Measurements from ENCODE around the gene HAGH.
"Not testable (repeated sequence)": the region's sequence is repeated elsewhere in the genome, so short reads cannot be mapped to it uniquely, and the experiment has no call there.

HAGH gene

DNA sequence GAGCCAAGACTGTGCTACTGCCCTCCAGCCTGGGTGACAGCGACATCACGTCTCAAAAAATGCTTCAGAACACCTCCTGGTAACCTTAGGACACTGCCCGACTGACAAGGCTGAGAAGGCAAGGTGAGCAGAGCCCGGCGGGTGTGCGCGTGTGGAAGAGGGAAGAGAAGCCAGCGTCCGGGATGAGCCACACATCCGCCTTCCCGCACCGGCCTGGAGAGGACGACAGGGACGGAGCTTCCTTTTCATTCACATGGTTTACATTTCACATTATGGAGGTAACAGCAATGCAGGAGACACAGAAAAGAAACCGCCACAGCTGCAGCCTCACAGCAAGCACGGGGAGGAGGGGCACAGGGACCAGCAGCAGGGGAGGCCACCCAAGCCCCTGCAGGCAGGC, 16.5 kb downstream of the HAGH start:
- DNase-seq (ENCODE audit: low spot score), result no peak

DNA sequence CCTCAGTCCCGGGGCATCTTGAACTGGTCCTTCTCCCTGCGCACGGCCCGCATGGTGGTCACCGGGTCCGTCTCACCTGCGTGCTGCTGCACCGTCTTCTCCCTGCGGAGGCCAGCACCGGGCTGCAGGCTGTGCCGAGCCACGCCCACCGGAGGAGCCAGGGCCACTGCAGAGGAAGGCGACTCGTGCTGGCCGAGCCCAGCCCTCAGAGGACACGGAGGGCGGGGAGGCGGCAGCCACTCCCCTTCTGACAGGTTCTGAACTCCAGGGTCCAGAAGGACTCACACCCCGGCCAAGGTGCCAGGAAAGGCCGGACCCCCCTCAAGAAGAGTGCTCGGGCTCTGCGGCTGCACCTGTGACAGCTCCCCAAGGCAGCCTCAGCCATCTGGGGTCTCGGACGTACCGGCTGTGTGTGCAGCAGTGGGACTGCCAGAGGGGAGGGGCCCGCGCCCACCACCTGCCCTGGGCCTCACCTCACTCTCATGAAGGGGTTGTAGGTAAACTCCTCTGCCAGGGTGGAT, 17.3 kb downstream of the HAGH start:
- DNase-seq (ENCODE audit: low spot score), result no peak

DNA sequence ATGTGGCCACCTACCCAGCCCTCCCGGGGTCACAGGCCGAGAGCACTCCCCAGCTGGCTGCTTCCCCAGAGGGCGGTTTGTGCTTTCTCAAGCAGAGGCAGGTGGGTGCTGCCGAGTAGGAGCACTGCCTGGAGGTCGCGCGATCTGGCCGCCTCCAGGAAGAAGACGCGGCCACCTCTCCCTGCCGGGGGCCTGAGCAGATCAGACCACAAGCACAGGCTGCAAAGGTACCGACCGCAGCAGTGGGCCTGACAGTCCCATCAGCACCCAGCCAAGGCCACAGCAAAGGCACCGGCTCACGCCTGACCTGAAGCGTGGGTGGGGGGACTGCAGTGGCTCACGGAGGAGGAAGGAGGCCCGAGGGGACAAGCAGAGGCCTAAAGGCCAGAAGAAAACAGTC, 17.9 kb downstream of the HAGH start:
- no peak for DNase-seq (ENCODE audit: low spot score)

DNA sequence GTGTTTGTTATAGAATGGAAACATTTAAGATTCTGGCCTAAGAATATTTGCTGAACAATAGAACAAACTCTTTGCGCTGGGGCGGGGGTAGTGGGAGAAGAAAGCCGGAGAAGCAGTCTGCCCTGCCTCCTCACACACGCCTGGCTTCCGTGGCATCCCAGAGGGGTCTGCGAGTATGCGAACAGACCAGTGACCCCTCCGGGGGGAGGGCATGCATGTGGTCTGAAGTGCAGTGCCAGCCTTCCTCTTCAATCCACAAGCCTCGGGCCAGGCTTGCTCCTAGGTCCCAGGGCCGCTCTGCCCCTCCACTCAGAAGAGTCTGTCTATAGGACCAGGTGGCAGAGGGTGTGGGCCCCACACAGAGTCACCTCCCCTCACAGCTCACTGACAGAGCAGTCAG, 19.0 kb downstream of the HAGH start:
- no peak for DNase-seq (ENCODE audit: low spot score)

DNA sequence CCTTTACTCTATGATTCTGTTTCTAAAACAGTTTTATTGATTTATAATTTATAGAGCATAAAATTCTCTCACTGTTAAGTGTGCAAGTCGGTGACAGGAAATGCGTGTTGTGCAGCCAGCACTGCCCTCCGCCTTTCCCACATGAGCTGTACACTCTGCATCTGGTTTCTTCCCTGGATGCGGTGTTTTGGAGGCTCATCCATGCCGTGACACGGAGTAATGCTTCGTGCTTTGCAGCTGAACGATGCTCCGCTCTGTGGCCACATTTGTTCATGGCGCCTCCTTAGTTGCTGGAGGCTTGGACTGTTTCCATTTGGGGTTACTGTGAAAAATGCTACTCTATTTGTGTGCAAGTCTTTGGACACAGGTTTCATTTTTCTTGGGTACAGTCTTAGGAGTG, 25.9 kb downstream of the HAGH start:
- no peak for DNase-seq (ENCODE audit: low spot score)

DNA sequence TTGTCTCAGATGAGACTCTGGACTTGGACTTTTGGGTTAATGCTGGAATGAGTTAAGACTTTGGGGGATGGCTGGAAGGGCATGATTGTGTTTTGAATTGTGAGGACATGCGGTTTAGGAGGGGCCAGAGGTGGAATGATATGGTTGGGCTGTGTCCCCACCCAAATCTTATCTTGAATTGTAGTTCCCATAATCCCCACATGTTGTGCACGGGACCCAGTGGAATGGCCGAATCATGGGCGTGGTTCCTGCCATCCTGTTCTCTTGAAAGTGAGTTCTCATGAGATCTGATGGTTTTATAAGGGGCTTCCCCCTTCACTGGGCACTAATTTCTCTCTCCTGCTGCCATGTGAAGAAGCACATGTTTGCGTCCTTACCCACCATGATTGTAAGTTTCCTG, 27.4 kb downstream of the HAGH start:
- not testable (repeated sequence) for DNase-seq (ENCODE audit: low spot score)

DNA sequence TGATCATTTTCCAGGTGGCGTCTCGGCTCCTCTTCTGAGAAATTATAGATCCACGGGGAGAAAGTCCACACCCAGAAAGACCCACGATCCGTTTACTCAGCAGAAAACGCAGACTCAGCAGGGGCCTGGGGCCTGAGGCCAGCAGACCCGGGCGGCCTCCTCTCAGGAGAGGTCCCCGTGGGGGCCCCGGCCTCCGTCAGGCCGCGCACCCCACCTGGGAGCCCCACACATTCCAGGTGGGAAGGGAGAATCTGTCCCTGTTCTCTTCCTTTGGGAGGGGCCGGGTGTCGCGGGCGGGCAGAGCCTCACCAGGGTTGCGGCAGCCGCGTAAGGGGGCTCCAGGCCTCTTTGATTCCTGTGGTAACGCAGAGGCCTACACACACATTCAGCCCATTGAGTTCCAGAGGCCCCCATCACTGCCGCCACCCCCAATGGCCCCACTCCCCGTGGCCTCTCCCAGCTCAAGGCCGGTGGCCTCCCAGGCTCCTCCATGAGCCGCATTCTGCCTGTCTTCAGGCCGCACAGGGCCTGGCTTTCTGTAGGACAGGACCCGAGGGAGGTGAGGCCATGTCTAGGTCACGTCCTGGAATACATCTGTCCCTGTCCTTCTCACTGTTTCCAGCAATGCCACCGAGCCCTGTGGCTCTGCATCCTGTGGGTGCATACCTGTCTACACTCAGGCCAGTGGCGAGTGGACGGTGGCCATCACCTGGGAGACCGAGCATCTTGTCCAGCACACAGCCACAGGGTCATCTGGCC, 31.5 kb downstream of the HAGH start:
- DNase-seq (ENCODE audit: low spot score), result no peak

DNA sequence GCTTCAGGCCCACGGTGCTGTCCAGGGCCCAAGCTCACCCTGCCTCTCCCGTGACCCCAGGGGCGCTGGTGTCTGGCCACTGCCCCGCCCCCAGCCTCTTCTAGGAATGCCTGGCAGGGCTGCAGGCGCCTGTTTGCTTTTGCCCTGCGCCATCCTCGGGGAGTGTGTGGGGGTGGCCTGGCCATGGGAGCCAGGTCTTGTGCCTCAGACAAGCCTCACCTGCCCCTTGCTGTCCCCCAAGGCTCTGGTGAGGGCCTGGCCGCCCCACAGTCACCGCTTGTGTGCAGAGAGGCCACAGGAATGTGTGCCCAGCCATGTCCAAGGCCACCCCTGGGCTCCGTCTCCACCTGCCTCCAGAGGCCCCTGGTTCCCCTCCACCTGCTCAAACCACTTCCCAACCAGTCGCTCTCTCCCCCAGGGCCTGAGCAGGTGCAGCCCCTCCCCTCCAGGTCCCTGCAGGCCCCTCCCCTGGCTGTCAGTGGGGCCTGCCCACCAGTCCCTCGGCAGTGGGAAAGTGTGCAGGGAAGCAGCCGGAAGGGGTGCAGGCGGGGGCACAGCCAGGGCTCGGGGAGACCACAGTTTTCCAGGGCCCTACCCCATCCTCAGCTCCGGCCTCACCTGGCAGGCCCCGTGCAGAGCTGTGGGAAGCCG, 32.3 kb downstream of the HAGH start:
- DNase-seq (ENCODE audit: low spot score), result no peak

DNA sequence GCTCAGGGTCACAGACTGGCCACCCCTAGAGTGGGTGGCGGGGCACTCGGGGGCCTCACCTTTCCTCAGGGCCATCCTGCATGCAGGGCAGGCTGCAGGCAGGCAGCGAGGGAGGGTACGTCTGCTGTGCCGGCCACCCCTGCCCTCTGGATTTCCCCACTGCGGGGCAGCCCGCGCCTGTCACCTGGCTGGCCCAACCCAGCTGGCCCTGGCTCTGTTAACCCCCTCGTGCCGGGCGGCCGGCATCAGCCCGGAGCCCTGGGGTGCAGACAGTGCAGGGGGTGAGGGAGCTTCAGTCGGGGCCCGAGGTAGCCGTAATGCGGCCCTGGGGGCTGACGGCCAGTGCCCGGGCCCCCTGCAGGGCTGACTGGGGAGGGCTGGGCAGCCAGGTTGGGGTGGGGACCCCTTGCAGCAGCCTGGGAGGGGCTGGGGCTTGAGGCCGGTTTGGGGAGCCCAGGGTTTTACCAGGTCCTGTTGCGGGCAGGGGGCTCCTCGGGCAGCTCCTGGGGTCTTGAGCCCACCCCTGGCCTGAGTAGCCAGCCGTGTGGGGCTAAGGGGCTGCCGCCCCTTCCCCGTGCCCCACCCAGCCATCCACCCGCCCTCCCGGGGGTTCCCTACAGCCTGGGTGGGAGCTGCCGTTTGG, 32.9 kb downstream of the HAGH start, which contains the start of gene IGFALS:
Gene IGFALS, minus strand, starts transcription at position 128 of the 643 bp plus-strand sequence. Its CDS starts 53 bp downstream, at position 75.
- DNase-seq (ENCODE audit: low spot score), result no peak

DNA sequence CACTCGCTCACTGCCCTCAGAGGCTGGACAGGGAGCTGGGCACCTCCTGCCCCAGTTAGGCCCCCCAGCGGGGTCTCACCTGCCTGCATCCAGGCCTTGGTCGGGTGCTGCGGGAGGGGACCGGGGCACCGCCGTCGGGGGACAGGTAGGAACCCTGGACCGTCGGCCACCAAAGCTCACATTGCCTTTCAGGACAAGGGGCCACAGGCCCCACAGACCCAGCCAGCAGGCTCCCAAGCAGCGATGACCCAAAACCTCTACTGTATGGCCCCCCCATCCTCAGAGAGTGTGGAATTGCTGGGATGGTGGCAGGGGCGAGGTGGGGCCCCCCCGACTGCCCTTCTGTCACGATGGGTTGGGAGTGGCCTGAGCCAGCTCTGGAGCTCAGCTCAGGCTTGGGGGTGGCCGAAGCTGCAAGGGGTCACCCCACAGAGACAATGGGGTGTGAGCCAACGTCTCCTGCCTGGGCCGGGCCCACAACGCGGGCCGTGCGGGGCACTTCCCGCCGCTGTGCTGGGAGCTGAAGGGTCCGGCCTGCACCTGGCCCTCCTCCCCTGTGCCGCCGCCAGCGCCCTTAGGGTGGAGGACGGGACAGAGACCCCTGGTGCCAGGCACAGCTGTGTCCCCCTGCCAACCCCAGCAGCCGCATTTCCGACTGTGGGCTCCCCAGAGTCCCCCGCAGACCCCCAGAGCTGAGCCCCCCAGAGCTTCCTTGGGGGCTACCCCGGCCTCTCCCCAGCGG, 33.6 kb downstream of the HAGH start:
- DNase-seq (ENCODE audit: low spot score), result no peak

DNA sequence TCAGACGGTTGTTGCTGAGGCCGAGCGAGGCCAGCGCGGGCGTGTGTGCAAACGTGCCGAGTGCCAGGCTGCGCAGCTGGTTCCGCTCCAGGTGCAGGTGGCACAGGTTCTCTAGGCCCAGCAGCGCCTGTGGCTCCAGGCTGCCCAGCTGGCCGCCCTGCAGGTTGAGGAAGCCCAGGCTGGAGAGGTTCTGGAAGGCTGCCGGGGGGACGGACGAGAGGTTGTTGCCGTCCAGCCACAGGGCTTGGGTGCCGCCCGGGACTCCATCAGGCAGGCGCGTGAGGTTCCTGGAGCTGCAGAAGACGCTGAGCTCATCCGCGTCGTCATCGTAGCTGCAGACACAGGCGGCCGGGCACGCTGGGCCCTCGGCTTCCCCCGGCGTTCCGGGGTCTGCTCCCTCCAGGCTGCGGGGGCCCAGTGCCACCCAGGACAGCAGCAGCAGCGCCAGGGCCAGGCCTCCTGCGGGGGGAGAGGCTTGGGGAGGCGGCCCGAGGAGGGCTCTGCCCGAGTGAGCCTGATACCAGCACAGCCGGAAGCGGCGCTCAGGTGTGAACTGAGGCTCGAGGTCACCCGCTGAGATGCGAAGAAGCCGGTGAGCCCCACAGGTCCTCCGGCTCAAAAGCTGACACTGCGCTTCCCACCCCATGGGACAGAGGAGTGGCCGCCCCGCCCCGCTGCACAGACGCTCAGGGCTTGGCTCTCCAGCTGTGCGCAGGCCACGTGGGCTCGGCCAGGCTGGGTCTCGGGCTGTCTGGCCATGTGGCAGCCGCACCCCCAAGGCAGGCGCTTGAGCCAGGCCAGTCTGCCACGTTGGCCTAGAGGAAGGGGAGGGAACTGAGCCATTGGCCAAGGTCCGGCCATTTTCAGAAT, 34.4 kb downstream of the HAGH start:
- DNase-seq (ENCODE audit: low spot score), result no peak

DNA sequence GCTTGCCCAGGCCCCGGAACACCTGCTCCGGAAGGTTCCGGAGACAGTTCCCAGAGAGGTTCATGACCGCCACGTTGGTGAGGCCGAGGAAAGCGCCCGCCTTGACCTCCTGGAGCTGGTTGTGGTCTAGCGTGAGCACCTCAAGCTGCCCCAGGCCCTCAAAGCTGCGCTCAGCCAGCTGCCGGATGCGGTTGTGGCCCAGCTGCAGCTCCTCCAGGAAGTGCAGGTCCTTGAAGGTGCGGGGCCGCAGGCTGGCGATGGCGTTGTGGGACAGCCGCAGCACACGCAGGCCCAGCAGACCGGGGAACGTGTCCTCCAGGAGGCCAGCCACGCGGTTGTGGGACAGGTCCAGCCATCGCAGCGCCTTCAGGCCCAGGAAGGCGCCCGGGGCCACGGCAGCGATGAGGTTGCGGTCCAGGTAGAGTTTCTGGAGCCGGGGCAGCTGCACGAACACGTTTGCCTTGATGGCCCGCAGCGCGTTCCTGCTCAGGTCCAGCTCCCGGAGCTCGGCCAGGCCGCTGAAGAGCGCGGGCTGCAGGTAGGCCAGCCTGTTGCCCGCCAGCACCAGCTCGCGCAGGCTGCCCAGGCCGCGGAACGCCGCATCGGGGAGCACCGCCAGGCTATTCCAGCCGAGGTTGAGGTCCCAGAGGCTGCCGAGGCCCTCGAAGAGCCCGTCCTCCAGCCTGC, 35.2 kb downstream of the HAGH start:
- DNase-seq (ENCODE audit: low spot score), result no peak

DNA sequence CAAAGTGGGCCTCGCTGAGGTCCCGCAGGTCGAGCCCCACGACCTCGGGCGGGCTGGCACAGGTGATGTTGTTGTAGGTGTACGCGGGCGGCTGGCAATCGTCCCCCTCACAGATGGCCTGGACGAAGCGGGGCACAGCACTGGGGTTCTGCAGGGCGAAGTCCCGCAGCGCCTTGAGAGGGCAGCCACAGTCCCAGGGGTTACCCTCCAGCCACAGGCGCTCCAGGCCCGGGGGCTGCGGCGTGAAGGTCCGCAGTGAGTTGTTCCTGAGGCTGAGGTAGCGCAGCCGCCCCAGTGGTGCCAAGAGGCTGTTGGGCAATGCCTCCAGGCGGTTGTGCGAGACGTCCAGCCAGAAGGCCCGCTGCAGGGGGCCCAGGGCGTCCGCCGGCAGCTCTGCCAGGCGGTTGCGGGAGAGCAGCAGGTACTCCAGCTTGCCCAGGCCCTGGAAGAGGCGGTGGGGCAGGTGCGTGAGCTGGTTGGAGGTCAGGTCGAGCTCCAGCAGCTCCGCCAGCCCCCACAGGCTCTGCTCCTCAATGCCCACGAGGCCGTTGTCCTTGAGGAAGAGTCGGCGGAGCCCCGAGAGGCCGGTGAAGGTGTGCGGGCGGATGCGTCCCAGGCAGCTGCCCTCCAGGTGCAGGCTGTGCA, 35.9 kb downstream of the HAGH start:
- no peak for DNase-seq (ENCODE audit: low spot score)

DNA sequence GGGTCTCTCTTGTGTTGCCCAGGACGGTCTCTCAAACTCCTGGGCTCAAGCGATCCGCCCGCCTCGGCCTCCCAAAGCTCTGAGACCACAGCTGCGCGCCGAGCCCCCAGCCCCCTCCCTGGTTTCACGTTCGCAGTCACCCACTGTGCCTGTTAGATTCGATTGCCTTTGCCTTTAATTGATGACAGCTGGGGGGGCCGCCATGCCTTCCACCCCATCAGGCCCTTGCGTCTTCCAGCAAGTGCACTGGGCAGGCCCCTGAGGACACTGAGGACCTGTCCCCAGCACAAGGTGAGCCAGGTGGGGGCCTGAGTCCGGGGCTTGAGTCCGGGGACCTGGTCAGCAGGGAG, 36.4 kb downstream of the HAGH start:
- no peak for DNase-seq (ENCODE audit: low spot score)

DNA sequence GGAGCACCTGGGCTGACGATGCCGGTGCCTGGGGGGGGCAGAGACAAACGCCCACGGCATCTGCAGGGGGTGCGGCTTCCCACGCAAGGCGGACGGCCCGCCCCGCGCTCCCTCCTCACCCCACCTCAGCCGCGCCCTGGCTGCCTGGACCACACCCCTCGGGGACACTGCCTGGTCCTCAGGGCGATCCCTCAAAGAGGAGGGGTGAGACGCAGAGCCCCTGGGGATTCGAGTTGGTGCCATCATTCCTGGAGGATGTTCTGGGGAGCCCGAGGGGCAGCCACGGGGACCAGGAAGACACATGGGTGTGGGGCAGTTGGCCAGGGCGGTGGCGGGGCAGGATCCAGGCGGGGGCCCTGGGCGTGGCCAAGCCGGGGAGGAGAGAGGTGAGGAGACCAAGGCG, 37.0 kb downstream of the HAGH start:
- DNase-seq (ENCODE audit: low spot score), result no peak

DNA sequence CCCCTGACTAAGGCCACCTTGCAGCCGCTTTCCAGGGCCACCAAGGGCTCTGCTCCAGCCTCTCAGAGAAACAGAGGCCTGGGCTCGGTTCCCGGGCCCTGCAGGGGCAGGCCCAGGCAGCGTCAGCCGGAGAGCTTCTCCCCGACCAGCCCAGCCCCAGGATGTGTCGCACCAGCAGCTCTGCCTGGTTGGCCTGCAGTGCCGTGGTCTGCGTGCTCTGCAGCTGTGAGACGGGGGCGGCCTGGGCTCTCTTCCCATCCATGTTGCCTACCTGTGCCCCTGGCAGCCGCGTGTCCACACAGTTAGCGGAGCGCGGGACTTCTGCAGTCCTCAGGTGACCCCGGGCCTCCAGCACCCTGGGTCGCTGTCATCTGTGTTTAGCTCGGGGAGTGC, 37.9 kb downstream of the HAGH start:
- DNase-seq (ENCODE audit: low spot score), result no peak

DNA sequence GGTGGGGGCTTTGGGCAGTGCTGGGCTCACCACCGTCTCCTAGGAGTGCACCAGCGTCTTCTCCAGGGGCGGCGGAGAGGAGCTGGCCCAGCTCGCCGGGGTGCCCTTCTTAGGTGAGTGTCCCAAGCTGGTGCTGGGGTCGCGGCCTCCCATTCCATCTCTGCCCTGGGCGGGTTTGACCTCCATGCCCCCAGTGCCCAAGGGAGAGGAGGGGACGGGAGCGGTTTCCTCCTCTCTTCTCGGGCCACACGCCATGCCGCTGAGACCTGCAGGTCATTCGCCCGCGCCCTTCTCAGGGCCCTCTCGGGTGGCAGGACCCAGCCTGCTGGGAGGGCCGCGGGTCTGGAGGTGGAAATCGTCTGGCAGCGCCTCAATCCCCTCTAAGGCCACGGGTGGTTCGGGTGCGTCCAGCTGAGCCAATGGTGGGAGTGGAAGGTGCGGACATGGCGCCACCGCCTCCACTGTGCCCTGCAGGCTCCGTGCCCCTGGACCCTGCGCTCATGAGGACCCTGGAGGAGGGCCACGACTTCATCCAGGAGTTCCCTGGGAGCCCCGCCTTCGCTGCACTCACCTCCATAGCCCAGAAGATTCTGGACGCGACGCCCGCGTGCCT, 38.4 kb downstream of the HAGH start:
- DNase-seq (ENCODE audit: low spot score), result no peak

DNA sequence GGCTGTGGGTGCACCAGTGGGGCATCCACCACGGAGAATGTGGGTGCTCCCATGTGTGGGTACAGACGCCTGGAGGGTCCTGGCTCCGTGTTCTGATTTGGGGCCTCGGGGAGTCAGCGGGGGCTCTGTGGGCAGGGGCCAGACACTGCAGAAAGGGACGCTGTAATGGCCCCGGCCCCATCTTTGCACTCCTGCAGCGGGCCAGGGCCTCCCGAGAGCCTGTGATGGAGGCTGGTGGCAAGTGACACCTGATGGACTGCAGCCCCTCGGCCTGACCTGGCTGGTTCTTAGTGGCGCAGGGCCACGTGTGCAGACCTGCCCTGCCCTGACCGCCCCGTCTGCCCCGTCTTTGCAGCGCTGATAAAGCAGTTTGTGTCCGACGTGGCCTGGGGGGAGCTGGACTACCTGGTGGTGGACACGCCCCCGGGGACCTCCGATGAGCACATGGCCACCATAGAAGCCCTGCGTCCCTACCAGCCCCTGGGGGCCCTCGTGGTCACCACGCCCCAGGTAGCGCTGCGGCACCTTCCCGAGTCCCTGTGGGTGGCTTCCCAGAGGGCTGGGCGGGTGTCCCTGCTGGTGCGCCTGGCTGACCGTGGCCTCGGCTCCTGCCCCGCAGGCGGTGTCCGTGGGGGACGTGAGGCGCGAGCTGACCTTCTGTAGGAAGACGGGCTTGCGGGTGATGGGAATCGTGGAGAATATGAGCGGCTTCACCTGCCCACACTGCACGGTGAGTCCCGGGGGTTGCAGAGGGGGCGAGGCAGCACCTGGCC, 39.1 kb downstream of the HAGH start:
- no peak for DNase-seq (ENCODE audit: low spot score)

DNA sequence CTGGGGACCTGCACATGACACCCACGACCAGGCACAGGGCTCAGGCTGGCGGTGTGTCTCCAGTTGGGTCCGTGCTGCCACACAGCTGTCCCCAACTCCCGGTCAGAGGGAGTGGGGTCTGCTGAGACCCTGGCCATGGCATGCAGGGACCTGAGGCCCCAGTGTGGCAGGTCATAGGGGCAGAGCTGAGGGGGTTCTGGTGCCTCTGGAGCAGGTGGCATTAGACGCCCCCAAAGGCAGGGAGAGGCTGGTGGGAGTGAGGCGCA, 39.6 kb downstream of the HAGH start:
- no peak for DNase-seq (ENCODE audit: low spot score)
